Liver (tissue), 3 donors: Measurements from ENCODE around the gene LHFPL6.

Experiments used
- CTCF ChIP-seq: fragments of 150-350 bp; IDR thresholded peaks from 2 replicates; pipeline ENCODE4 v1.5.1; 2017; ENCODE audit warnings: improper control_type of control experiment, low read depth, low read length; ENCODE audit not compliant: missing input control
- RAD21 ChIP-seq, 2 donors: IDR thresholded peaks; 2 replicates each; pipeline ENCODE4 v1.6.1; 2016; ENCODE audit warnings: antibody characterized with exemption in 2 of 2, mild to moderate bottlenecking in 2 of 2
- SP1 ChIP-seq: IDR thresholded peaks from 2 replicates; pipeline ENCODE4 v1.6.1; 2018; ENCODE audit warnings: antibody characterized with exemption, mild to moderate bottlenecking
- ZBTB33 ChIP-seq: IDR thresholded peaks from 2 replicates; pipeline ENCODE4 v1.6.1; 2016; ENCODE audit warnings: antibody characterized with exemption
- donor health status: healthy.
- donor health status: healthy.

GRCh38 chr13:39452834-39453233 is 150.2 kb downstream of the LHFPL6 start:
- TF ChIP-seq CTCF (no peak), RAD21 (IDR thresholded peaks at IDR 0.05) (no peak), SP1 (no peak), ZBTB33 (no peak)
